ENCODE measurements around the gene TBR1. TPM values are rescaled to one million over a fixed set of nuclear protein-coding genes. Genes with fewer than 3 reads are reported as not detected.

TBR1 gene
- total RNA-seq, 1 experiment from 2014 or later: 0.11 TPM

DNA sequence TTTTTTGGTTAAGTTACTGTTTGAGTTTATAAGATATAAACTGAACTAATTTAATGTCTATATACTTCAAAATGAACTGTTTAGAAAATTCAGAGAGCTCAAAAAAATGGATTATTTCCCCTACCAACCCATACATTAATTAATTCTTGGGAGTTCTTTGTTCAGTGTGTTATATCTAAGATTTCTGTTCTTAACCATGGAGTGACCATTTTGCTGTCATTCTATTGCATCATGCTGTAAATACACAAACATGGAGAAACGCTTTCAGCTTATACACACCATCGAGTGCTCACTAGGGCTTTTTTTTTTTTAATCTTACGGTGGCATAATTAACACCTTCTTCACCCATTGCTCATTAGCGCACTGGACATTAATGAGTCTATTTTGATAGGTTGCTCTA is 33.4 kb upstream of the TBR1 start:
- ChIA-PET POLR2A (no interaction called here), CTCF (no interaction called here)
- Histone ChIP-seq H3K9me3 (no peaks in the 10 kb centered on the region), H3K36me3 (ENCODE audit: control insufficient read depth, insufficient read depth, low read length) (no peaks in the 10 kb centered on the region), H3K4me1 (no peaks in the 10 kb centered on the region), H3K4me3 (ENCODE audit: low read depth, low read length) (no peak overlapping the region), H3K27me3 (replicated peaks; ENCODE audit: control insufficient read depth, insufficient read depth, low read length) (no peaks in the 10 kb centered on the region)
- no peak for TF ChIP-seq CTCF (IDR thresholded peaks at IDR 0.05; ENCODE audit: insufficient read depth in 1 of 2, low read depth in 1 of 2, low read length in 1 of 2, severe bottlenecking in 1 of 2, unreplicated experiment in 1 of 2)
- no TSS peak for BruUV-seq (replicated peaks)
- H3K27me3 Mint-ChIP-seq (ENCODE audit: insufficient read depth, unreplicated experiment): no peaks in the 10 kb centered on the region
- intact Hi-C loops (cut with micrococcal nuclease; ENCODE audit: unreplicated experiment): no loop called here
- H3K4me1 Mint-ChIP-seq (ENCODE audit: low read depth, unreplicated experiment): no peaks in the 10 kb centered on the region
- H3K4me3 Mint-ChIP-seq (ENCODE audit: unreplicated experiment): no peak overlapping the region
- H3K9me3 Mint-ChIP-seq (ENCODE audit: unreplicated experiment): no peaks in the 10 kb centered on the region
- H3K27ac Mint-ChIP-seq (ENCODE audit: unreplicated experiment): no peak overlapping the region
- no peaks in the 10 kb centered on the region for H3K36me3 Mint-ChIP-seq (ENCODE audit: insufficient read depth, unreplicated experiment)
- no peak for DNase-seq

DNA sequence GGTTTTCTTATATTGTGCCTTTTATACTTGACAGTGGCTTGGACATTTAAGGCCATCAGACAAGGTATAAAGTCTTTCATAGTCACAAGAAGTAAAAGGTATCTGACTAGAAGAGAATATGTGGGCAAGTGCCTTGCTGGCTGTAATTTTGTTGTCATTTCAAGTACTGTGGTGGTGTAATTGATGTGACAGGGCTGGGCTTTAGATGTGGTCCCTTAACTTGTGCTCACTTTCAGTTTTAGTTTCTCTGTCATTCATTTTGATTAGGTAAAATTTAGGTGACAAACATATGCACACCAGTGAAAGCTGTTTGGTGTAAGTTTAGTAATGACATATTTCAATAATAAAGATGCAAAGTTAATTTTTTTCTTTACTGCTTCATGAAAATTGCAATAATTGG is 31.2 kb upstream of the TBR1 start:
- no peak for DNase-seq
- H3K9me3 Mint-ChIP-seq (ENCODE audit: unreplicated experiment): no peaks in the 10 kb centered on the region
- intact Hi-C loops (cut with micrococcal nuclease; ENCODE audit: unreplicated experiment): no loop called here
- Histone ChIP-seq H3K9me3 (no peaks in the 10 kb centered on the region), H3K4me1 (no peaks in the 10 kb centered on the region), H3K27me3 (replicated peaks; ENCODE audit: control insufficient read depth, insufficient read depth, low read length) (no peaks in the 10 kb centered on the region), H3K36me3 (ENCODE audit: control insufficient read depth, insufficient read depth, low read length) (no peaks in the 10 kb centered on the region), H3K4me3 (ENCODE audit: low read depth, low read length) (no peak overlapping the region)
- no peak overlapping the region for H3K4me3 Mint-ChIP-seq (ENCODE audit: unreplicated experiment)
- BruUV-seq (replicated peaks): no TSS peak
- no peaks in the 10 kb centered on the region for H3K36me3 Mint-ChIP-seq (ENCODE audit: insufficient read depth, unreplicated experiment)
- ChIA-PET POLR2A (no interaction called here), CTCF (no interaction called here)
- TF ChIP-seq CTCF (IDR thresholded peaks at IDR 0.05; ENCODE audit: insufficient read depth in 1 of 2, low read depth in 1 of 2, low read length in 1 of 2, severe bottlenecking in 1 of 2, unreplicated experiment in 1 of 2): no peak
- no peak overlapping the region for H3K27ac Mint-ChIP-seq (ENCODE audit: unreplicated experiment)
- H3K27me3 Mint-ChIP-seq (ENCODE audit: insufficient read depth, unreplicated experiment): no peaks in the 10 kb centered on the region
- no peaks in the 10 kb centered on the region for H3K4me1 Mint-ChIP-seq (ENCODE audit: low read depth, unreplicated experiment)

DNA sequence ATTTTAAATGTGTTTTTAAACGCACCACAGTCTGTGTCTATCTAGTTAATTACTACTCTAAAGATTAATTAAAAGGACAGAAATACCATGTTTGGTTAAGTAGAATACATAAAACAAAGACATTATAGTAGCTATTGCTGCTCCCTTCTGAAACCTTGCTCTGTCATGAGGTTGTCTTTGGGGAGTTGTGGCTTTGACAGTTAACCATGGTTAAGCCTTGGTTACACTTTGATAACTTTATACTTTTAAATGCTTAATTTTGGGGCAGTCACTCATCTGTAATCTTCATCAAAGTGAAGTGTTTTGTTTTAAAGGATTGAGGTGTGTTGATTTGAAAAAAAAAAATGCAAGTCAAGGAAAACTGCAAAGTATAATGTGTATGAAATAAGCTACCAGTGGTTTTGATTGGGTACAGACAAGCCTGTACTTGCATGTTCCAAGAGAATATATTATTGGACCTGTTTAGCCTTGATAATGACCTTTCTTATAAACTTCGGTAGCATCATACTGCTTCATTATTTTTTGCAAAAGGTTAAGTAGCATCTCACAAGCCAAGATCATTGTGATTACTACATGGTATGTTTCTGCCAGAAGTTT is 29.8 kb upstream of the TBR1 start:
- intact Hi-C loops (cut with micrococcal nuclease; ENCODE audit: unreplicated experiment): no loop called here
- ChIA-PET CTCF (no interaction called here), POLR2A (no interaction called here)
- H3K36me3 ChIP-seq (ENCODE audit: control insufficient read depth, insufficient read depth, low read length): no peaks in the 10 kb centered on the region
- TF ChIP-seq CTCF (IDR thresholded peaks at IDR 0.05; ENCODE audit: insufficient read depth in 1 of 2, low read depth in 1 of 2, low read length in 1 of 2, severe bottlenecking in 1 of 2, unreplicated experiment in 1 of 2): no peak
- Mint-ChIP-seq H3K4me3 (ENCODE audit: unreplicated experiment) (no peak overlapping the region), H3K4me1 (ENCODE audit: low read depth, unreplicated experiment) (no peaks in the 10 kb centered on the region), H3K27ac (ENCODE audit: unreplicated experiment) (no peak overlapping the region), H3K27me3 (ENCODE audit: insufficient read depth, unreplicated experiment) (no peaks in the 10 kb centered on the region), H3K9me3 (ENCODE audit: unreplicated experiment) (no peaks in the 10 kb centered on the region), H3K36me3 (ENCODE audit: insufficient read depth, unreplicated experiment) (peaks cover 3% of the 10 kb centered on the region)
- BruUV-seq (replicated peaks): no TSS peak
- H3K4me3 ChIP-seq (ENCODE audit: low read depth, low read length): no peak overlapping the region
- no peaks in the 10 kb centered on the region for H3K9me3 ChIP-seq
- no peaks in the 10 kb centered on the region for H3K27me3 ChIP-seq (replicated peaks; ENCODE audit: control insufficient read depth, insufficient read depth, low read length)
- H3K4me1 ChIP-seq: no peaks in the 10 kb centered on the region
- DNase-seq: no peak

Data from Caco-2 (cell line).